Measurements from ENCODE around the gene AFAP1.

The AFAP1 gene

DNA sequence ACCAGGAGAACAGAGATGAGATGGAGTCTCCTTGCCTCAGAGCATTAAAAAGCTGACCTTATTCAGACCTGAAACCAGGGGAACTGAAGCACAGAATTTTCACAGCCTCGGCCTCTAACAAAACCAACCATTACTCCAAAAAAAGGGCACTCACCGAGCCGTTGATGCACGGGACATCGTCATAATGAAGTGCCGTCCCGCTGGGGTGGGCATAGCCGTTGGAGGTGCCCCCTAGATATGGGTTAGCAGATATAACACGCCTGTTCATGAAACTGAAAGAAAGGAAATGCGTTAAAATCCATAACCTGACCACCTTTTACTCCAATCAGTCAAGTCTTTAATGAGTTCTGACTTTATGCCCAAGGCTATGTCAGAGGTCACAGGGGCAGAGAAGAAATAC, 153.6 kb downstream of the AFAP1 start:
- H3K4me1 ChIP-seq = no peaks in the 10 kb centered on the region
- in situ Hi-C loops (cut with MboI; ENCODE audit: low sequenced_read_pairs) = no loop called here
- H3K9me3 ChIP-seq = no peaks in the 10 kb centered on the region
- no peaks in the 10 kb centered on the region for H3K27me3 ChIP-seq (ENCODE audit: low read depth)
- no peak for DNase-seq (ENCODE audit: low spot score in 2 of 2)
- H3K4me3 ChIP-seq = no peak overlapping the region
- peaks cover 5% of the 10 kb centered on the region for H3K36me3 ChIP-seq (replicated peaks)

DNA sequence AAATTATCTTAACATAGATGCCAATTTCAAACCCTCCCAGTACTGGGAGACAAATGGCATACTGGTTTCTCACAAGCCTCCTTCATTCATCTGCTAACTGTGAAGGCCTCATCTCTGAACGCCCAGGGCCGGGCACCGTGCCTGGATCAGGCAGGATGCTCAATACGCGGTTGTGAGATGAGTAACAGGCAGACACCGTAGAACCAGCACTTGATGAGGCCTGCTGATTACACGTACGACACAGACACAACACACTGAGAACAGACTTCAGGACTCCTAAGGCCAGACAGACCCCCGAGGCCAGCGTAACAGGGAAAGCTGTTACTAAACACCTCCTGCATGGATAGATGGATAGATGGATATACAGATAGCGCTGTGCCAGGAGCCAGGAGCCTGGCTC, 154.6 kb downstream of the AFAP1 start:
- Histone ChIP-seq H3K9me3 (no peaks in the 10 kb centered on the region), H3K4me3 (no peak overlapping the region), H3K36me3 (replicated peaks) (peaks cover 5% of the 10 kb centered on the region), H3K27me3 (ENCODE audit: low read depth) (no peaks in the 10 kb centered on the region), H3K4me1 (no peaks in the 10 kb centered on the region)
- DNase-seq (ENCODE audit: low spot score in 2 of 2) = no peak
- in situ Hi-C loops (cut with MboI; ENCODE audit: low sequenced_read_pairs) = no loop called here

DNA sequence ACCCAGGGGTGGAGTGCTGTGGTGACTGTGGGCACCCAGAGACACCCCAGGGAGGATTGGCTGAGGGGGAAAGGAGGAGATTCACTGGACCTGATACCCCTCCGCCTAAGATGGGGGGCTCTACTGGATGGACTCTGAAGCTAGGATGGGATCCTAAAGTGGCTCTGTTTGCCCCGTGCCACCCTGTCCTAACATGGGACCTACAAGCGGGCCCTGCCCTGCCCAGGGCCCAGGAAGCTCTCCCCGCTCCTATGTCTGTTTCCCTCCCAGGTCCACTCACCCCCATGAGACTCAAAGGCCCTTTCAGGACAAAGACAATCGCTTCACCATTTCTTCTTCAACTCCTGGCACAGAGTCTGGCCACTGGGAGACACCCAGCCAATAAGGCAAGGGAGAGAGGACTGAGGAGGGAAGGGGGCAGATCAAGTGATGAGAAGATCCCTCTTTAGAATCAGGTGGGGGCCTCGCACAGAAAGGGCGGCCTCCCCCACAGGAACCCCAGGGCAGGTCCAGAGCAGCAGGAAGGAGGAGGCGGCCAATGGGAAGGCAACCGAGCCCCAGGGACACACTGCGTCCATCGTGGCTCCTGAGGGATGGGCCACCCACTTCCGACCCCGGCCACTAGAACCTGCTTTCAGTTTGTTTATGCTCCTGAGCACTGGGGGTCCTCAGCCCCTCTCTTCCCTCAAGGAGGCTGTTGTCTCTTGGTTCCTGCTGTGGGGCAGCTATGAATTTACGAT, 155.4 kb downstream of the AFAP1 start:
- H3K4me1 ChIP-seq = no peaks in the 10 kb centered on the region
- H3K27me3 ChIP-seq (ENCODE audit: low read depth) = no peaks in the 10 kb centered on the region
- no peak overlapping the region for H3K4me3 ChIP-seq
- H3K9me3 ChIP-seq = no peaks in the 10 kb centered on the region
- in situ Hi-C loops (cut with MboI; ENCODE audit: low sequenced_read_pairs) = no loop called here
- peaks cover 5% of the 10 kb centered on the region for H3K36me3 ChIP-seq (replicated peaks)
- no peak for DNase-seq (ENCODE audit: low spot score in 2 of 2)

DNA sequence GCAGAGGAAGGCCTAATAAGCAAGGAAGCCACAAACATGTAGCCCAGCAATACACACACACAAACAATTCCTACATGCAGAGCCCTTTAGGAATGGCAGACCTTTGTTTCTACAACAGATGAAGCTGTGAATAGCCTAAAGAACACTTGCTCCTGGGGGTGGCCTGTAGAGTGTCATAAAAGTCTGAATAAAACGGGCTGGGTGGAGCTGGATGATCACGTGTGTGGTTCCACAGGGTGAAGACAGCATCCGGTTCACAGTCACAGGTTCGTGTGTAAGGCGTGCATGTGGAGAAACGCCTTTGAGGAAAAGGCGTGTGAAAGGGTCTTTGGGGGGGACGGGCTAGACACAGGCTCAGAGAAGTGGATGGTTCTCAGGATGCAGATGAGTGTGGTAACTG, 156.1 kb downstream of the AFAP1 start:
- Histone ChIP-seq H3K4me1 (no peaks in the 10 kb centered on the region), H3K27me3 (ENCODE audit: low read depth) (no peaks in the 10 kb centered on the region), H3K36me3 (replicated peaks) (peaks cover 5% of the 10 kb centered on the region), H3K4me3 (no peak overlapping the region), H3K9me3 (no peaks in the 10 kb centered on the region)
- no peak for DNase-seq (ENCODE audit: low spot score in 2 of 2)
- in situ Hi-C loops (cut with MboI; ENCODE audit: low sequenced_read_pairs) = no loop called here

DNA sequence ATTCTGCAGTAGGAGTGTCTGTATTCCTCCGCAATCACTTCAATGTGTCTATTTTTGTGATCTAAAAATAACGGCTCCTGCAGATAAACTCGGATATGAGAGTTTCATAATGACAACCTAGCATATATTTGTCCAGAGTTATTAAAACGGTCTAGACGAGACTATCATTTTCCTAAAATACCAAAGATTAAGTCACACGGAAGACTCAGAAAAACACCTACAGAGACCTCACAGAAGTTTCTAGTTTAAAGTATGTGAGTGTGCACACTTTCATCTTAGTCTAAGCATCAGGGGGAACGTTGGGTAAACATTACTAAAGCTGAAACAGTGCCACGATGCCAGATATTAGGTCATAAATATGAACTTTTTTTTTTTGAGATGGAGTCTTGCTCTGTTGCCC, 156.9 kb downstream of the AFAP1 start:
- in situ Hi-C loops (cut with MboI; ENCODE audit: low sequenced_read_pairs) = no loop called here
- DNase-seq (ENCODE audit: low spot score in 2 of 2) = no peak
- Histone ChIP-seq H3K27me3 (ENCODE audit: low read depth) (no peaks in the 10 kb centered on the region), H3K4me1 (no peaks in the 10 kb centered on the region), H3K9me3 (no peaks in the 10 kb centered on the region), H3K4me3 (no peak overlapping the region), H3K36me3 (replicated peaks) (peaks cover 8% of the 10 kb centered on the region)

DNA sequence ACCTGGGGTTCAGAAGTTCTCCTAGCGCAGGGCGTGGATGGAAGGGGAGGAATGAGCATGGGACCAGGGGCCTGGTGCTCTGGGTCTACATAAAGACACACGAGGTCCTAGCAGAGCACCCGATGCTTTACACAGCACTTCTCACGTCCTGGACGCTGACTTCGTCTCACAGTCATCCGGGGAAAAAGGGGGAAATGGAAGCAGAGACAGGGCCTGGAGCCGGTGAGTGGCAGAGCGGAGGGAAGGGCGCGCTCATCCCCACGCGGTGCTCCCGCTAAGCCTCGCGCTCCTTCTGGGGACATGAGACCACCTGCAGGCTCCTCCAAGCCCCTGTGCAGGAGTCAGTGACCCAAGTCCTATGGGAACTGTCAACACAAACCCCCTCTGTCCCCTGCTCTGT, 157.7 kb downstream of the AFAP1 start:
- no peaks in the 10 kb centered on the region for H3K4me1 ChIP-seq

DNA sequence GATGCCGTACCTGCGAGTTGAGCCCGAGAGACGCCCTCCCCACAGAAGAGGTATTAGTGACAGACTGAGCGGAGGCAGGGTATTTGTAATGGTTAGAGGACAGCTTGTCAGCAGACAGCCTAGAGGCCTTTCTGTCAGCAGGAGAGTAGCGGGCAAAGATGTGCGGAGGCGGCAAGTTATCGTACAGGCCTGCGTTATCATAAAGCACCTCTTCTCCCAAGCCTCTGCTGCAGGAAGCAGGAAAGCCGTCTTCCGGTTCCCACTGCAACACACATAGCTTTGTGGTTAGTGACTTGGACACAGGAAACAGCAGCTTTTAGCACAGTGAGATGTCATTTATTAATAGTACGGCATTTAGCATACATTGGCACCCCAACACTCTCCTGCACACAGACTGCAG, 158.3 kb downstream of the AFAP1 start:
- no peaks in the 10 kb centered on the region for H3K4me1 ChIP-seq
- H3K9me3 ChIP-seq = no peaks in the 10 kb centered on the region
- H3K4me3 ChIP-seq = no peak overlapping the region
- H3K27me3 ChIP-seq (ENCODE audit: low read depth) = no peaks in the 10 kb centered on the region
- DNase-seq (ENCODE audit: low spot score in 2 of 2) = no peak
- H3K36me3 ChIP-seq (replicated peaks) = peaks cover 8% of the 10 kb centered on the region
- in situ Hi-C loops (cut with MboI; ENCODE audit: low sequenced_read_pairs) = no loop called here

More for the DNA sequence above, 157.7 kb downstream of the AFAP1 start:
- H3K27me3 ChIP-seq (ENCODE audit: low read depth) = no peaks in the 10 kb centered on the region
- DNase-seq (ENCODE audit: low spot score in 2 of 2) = no peak
- no peak overlapping the region for H3K4me3 ChIP-seq
- H3K36me3 ChIP-seq (replicated peaks) = peaks cover 8% of the 10 kb centered on the region
- no peaks in the 10 kb centered on the region for H3K9me3 ChIP-seq
- in situ Hi-C loops (cut with MboI; ENCODE audit: low sequenced_read_pairs) = no loop called here

DNA sequence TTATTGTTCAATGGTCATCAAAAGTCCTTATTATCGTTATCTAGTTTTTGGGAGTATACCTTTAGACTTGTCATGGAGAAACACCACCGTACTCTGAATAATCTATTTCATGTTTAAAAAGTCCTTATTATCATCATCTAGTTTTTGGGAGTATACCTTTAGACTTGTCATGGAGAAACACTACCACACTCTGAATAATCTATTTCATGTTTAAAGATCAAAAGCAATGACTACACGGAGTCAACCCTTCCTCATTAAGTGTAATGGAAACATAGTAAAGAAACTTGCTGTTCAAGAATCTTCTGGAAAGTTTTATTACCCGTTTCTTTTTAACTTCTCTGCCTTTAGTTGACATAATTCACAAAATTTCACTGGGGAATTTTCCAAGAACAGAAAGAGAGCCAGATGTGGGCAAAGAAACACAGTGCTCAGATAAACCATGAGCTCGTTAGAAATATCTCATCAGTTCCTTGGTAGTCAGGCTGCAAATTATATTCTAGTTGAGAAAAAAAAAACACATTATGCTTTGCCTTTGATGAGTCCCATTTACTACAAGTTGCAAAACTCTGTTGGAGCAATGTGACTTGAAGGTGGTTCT, 158.8 kb downstream of the AFAP1 start:
- Histone ChIP-seq H3K36me3 (replicated peaks) (peaks cover 8% of the 10 kb centered on the region), H3K4me3 (no peak overlapping the region), H3K9me3 (no peaks in the 10 kb centered on the region), H3K4me1 (no peaks in the 10 kb centered on the region), H3K27me3 (ENCODE audit: low read depth) (no peaks in the 10 kb centered on the region)
- in situ Hi-C loops (cut with MboI; ENCODE audit: low sequenced_read_pairs) = no loop called here
- no peak for DNase-seq (ENCODE audit: low spot score in 2 of 2)

DNA sequence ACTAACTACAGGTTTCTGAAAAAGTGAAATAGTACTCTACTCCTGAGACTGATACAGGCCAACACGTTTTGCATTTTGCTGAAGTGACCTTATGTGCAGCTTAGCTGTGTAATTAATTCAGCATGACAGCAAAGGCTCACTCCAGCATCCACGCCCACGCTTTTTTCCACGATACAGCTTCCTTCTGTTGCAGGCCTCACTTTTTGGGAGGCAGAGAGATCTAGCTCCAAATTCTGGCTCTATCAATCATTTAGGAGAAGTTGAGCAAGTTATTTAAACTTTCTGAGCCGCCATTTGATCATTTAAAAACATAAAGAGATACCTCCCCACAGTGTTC, 160.3 kb downstream of the AFAP1 start:
- H3K36me3 ChIP-seq (replicated peaks) = peaks cover 11% of the 10 kb centered on the region

DNA sequence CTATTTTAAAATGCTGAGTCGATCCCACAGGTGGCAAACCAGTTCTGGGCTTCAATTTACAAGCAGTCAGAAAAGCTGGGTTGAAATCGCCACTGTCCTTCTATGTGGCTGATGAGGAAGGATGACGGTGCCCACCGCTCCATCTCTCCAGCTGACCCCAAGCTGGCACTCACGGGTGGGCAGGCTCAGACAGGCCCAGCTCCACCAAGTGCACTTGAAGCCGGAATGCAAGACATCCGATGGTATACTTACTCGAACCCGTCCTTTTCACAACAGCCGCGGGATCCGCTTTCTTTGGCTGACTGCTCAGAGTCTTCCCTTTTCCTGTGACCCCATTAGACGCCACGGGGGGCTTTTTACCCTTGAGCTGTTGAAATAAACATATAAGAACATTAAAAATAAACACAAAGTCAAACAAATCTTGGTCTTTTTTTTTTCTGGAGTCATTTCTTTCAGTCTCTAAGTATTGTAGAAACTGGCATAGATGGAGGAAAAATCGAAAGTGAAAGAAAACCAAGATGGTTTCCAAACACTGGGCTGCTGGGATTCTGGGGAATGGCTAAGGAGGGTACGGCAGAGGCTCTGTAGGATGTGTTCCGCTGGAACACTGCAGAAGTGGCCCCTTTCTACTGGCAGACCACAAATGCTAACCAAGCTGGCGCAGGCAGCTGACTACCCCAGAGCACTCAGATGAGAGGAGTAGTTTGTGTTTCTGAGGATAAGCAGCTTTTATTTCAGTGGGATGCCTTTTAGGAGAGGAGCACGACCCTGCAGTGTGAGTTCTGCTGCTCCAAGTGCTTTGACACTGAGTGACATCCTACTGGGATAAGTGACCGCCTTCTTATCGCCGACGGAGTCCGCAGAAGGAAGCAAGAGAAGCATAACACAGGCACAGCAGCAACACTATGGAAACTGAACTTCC, 160.9 kb downstream of the AFAP1 start:
- no peaks in the 10 kb centered on the region for H3K27me3 ChIP-seq (ENCODE audit: low read depth)
- peaks cover 11% of the 10 kb centered on the region for H3K36me3 ChIP-seq (replicated peaks)
- in situ Hi-C loops (cut with MboI; ENCODE audit: low sequenced_read_pairs) = no loop called here
- no peak overlapping the region for H3K4me3 ChIP-seq
- no peak for DNase-seq (ENCODE audit: low spot score in 2 of 2)
- no peaks in the 10 kb centered on the region for H3K4me1 ChIP-seq
- no peaks in the 10 kb centered on the region for H3K9me3 ChIP-seq

More for the DNA sequence above, 160.3 kb downstream of the AFAP1 start:
- Histone ChIP-seq H3K4me3 (no peak overlapping the region), H3K9me3 (no peaks in the 10 kb centered on the region), H3K27me3 (ENCODE audit: low read depth) (no peaks in the 10 kb centered on the region), H3K4me1 (no peaks in the 10 kb centered on the region)
- DNase-seq (ENCODE audit: low spot score in 2 of 2) = no peak
- in situ Hi-C loops (cut with MboI; ENCODE audit: low sequenced_read_pairs) = no loop called here

DNA sequence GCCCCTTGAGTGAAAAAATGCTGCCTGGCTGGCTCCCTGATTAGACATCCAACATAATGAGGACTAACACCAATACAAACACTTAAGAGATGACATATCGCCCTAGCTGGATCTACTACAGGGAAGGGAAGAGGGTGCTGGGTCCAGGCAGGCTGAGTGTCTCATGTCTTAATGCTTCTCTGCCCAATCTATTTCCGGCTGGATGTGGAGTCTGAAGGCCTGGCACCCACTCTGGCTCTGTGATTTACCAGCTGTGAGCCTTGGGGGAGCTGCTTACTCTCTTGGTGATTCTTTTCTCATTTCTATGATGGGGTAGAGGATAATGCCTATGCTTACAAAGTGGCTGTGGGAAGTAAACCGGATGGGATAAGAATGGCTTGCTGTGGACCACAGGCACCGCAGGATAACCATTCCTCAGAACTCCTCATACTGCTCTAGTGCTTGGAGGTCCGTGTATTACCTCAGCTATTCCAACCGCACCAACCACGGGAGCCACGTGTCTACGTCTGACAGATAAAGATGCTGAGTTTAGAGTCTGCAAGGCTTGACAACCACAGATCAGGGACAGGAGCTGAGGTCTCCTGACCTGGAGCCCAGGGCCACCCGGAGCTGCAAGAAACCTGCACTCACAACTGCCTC, 161.7 kb downstream of the AFAP1 start:
- no peaks in the 10 kb centered on the region for H3K4me1 ChIP-seq
- H3K4me3 ChIP-seq = no peak overlapping the region
- H3K27me3 ChIP-seq (ENCODE audit: low read depth) = no peaks in the 10 kb centered on the region
- H3K9me3 ChIP-seq = no peaks in the 10 kb centered on the region
- no peak for DNase-seq (ENCODE audit: low spot score in 2 of 2)
- H3K36me3 ChIP-seq (replicated peaks) = peaks cover 11% of the 10 kb centered on the region
- in situ Hi-C loops (cut with MboI; ENCODE audit: low sequenced_read_pairs) = no loop called here

DNA sequence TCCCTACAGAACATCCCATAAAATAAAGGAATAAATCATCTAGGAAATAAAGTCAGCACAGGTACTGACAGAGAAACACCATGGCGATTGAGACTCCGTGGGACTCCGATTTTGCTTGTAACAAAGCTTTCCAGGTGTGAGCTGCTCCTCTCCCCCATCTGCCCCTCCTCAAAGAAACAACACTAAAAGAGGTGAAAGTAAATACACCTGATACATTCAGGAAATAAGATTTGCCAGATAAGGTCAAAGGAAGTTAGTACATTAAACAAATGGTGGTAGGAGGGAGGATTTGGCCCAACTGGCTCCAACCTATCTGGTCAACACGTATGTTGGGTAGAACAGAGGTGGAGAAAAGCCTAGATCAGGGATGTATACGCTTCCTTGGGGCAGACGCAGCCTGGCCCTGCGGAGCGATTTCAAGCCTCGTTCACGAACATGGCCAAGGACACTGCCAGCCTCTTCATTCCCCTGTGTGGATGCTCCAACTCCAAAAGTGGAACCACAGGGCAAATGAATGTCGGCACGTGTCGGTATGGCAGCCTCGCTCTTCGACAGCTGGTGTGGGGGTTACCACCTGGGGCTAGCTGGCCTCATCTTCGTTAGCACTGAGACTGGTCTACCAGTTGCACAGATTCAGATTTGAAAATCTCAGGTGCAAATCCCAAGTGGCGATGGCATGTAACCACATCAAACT, 162.5 kb downstream of the AFAP1 start:
- Histone ChIP-seq H3K4me3 (no peak overlapping the region), H3K4me1 (no peaks in the 10 kb centered on the region), H3K36me3 (replicated peaks) (peaks cover 12% of the 10 kb centered on the region), H3K9me3 (no peaks in the 10 kb centered on the region), H3K27me3 (ENCODE audit: low read depth) (no peaks in the 10 kb centered on the region)
- DNase-seq (ENCODE audit: low spot score in 2 of 2) = no peak
- in situ Hi-C loops (cut with MboI; ENCODE audit: low sequenced_read_pairs) = no loop called here

DNA sequence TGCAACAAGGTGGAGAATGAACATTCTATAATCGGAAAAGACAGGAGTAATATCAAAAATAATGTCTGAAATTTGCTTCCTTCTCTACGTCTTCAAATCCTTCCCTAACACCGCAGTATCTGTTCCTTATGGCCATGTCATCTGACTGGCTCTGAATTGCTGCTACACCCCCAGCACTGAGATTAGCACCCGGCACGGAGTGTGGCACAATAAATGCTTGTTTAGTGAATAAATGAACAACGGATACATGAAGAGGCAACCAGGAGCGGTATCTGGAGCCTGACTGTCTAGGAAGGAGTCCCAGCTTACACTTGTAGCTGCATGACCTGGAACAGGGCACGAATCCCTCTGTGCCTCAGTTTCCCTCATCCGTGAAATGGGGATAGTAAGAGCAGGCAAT, 164.3 kb downstream of the AFAP1 start:
- no peak for DNase-seq (ENCODE audit: low spot score in 2 of 2)
- in situ Hi-C loops (cut with MboI; ENCODE audit: low sequenced_read_pairs) = no loop called here
- H3K4me3 ChIP-seq = no peak overlapping the region
- H3K36me3 ChIP-seq (replicated peaks) = peaks cover 12% of the 10 kb centered on the region
- no peaks in the 10 kb centered on the region for H3K9me3 ChIP-seq
- H3K4me1 ChIP-seq = no peaks in the 10 kb centered on the region
- no peaks in the 10 kb centered on the region for H3K27me3 ChIP-seq (ENCODE audit: low read depth)
